NK-92 (cell line): ENCODE measurements around the gene RAB35.
"Not testable (repeated sequence)": the region's sequence is repeated elsewhere in the genome, so short reads cannot be mapped to it uniquely, and the experiment has no call there.

Source experiments
- DNase-seq: peaks from one replicate; lab custom pipeline; 2025; ENCODE audit not compliant: unreplicated experiment; lab: John Stamatoyannopoulos, UW

Gene RAB35

DNA sequence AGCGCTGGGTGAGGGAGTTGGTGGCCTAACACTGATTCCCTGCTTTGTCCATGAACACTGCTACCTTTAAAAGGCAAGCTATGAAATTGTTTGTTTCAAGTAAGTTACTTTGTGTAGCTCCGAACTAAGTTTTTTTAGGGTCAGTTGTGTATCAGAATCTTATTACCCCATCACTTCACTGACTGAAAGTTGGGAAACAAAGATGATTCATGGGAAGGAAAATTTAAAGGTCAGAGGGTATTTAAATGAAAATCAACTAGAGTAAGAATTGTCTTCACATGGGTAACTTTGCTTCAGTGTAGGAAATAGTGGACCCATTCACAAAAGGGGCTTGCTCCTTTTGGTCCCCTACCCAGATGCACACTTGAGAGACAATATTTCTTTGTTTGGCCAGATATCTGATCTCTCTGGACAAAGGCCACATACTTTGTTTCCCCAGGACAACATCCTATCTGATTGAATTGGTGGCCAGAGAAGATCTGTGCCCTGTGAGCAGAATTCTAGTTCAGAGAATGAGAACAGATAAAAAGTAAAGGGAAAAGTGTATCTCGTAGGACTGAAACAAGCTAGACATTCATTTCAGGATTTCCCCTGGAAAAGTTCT is 53.5 kb downstream of the RAB35 start:
- DNase-seq = no peak

DNA sequence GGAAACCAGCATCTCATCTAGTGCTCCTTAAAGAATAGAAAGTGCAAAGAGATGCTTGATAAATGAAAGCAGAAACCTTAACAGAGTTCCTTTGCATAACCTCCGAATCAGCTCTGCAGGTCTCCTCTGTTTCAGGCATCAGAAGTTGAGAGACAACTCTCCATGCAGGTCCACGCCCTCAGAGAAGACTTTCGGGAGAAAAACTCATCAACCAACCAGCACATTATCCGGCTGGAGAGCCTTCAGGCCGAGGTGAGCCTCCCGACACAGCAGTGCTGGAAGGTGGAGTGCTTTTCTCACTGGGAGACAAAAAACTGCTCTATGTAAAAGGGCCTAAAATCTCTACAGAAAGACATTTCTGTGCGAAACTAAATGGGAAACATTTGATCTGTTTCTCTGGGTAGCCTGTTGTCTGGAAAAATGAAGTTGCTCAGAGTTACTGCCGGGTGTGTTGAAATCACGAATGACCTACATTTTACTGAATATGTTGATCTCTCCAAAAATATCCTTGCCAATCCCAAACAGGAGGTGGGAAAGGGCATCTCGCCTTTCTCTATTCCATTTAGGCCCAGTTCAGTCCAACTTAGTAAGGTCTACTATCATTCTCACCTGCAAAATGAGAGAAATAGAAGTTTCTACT is 54.9 kb downstream of the RAB35 start:
- no peak for DNase-seq

DNA sequence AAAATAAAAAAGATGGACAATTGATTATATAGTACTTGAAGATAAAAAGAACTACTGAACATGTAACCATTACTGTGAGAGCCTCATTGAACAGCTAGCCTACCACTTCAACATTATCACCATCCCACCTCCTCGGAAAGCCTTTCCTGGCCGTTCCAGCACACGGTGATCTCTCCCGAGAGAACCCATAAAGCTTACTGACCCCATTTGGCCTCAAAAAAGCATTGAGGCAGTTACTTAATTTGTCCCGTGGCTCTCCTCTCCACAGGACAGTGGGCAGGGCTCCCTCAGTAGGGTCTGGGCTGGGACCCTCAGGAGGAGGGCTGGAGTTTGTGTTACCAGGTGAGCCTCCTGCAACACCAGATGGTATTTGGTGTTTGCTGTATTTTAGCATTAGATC is 55.8 kb downstream of the RAB35 start:
- DNase-seq = no peak

DNA sequence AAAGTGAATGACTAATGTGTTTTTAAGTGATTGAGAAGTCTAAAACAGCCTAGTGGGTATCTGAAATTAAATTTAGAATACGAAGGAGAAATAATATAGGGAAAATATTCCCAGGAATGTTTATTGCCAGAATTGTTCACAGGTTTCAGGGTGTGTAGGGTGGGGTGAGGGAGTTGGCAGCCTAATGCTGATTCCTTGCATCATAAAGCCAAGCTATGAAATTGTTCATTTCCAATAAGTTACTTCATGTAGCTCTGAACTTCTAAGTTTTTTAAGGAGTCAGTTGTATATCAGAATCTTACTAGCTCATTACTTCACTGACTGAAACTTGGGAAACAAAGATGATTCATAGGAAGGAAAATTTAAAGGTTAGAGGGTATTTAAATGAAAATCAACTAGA is 56.4 kb downstream of the RAB35 start:
- DNase-seq = no peak

DNA sequence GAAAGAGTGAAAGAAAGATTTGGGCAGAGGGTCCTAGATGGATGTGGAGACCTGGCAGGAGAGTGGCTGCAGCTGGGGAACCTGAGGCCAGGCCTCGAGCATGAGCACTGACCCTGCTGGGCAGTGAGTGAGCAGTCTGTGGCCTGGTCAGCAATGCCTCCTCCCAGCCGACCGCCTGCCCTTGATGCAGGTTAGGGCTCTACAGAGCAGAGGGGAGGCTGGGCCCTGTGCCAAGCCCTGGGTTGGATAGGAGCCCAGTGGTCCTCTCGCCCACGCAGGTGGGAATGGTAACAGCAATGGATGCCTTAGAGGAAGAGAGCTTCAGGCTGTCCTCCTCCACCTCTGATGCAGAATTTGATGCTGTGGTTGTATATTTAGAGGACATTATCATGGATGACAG is 59.8 kb downstream of the RAB35 start:
- DNase-seq = no peak

GRCh38 chr12:120055231-120056000 is 61.1 kb downstream of the RAB35 start:
- no peak for DNase-seq

- no peak for DNase-seq
Observed at GRCh38 chr12:120054293-120054692, 62.3 kb downstream of the RAB35 start.

DNA sequence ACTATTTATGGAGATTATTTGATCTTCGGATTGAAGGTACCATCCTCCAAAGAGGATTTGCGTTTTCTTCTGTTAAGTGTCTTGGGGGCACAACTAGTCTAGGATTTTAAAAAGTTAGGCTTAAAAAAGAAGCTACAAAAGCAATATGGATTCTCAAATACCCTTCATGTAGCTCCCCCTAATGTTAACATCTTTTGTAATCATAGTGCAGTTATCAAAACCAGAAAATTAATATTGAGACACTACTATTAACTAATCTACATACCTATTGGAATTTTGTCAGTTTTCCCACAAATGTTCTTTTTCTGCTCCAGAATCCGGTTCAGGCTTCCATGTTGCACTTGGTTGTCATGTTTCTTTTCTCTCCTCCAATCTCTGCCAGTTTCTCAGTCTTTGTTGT is 65.0 kb downstream of the RAB35 start:
- no peak for DNase-seq

DNA sequence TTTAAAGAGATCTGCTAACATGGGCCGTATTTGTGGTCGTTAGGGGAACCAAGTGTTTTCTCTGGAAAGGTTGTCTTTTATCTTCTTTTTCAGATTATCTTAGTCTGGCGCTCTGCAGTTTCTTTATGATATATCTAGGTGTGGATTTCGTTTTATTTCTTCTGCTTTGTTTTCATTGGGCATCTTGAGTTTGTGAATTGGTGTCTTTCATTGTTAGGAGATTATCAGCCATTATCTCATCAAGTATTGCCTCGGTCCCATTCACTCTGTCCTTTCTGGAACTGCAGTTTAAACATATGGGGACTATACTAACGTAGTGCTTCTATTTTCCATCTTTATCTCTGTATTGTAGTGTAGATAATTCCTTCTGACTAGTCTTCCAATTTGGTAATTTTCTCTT is 67.1 kb downstream of the RAB35 start:
- DNase-seq = no peak

- DNase-seq = no peak
Observed at GRCh38 chr12:120048263-120048662, 68.3 kb downstream of the RAB35 start.

DNA sequence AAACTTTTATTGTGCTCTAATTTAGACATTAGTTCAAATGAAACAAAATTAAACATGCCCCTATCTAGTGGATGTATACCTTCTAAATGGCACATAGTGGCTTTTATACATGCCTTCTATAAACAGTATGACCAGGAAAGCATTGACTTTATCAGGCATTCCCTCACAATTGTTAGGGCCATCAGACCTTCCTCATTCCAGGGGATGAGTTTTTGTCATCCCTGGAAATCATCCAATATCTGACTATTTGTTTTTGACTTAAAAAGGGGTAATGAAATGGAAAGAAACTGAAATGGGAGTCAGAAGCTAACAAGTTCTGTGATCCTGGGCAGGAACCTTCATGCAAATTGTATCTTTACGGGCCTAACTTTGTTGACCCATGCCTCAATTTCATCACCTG is 69.5 kb downstream of the RAB35 start:
- DNase-seq = no peak

DNA sequence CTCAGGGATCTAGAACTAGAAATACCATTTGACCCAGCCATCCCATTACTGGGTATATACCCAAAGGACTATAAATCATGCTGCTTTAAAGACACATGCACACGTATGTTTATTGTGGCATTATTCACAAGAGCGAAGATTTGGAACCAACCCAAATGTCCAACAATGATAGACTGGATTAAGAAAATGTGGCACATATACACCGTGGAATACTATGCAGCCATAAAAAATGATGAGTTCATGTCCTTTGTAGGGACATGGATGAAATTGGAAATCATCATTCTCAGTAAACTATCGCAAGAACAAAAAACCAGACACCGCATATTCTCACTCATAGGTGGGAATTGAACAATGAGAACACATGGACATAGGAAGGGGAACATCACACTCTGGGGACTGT is 71.2 kb downstream of the RAB35 start:
- not testable (repeated sequence) for DNase-seq
